Breast epithelium (tissue), 4 donors: ENCODE data around the gene IGFBP1. TPM values are rescaled to one million over a fixed set of nuclear protein-coding genes. Genes with fewer than 3 reads are reported as not detected.
A peak's percentile ranks its signal among the peaks of the same experiment; 100 is the strongest.

Experiments used
- DNase-seq, 2 donors: peaks; one replicate each; pipeline ENCODE4 v3.0.0-alpha.2; 2019; ENCODE audit warnings: low spot score in 2 of 2
- H3K27ac ChIP-seq, 2 donors: fragments of 200-600 bp; sonication (generic) in 1 of 2; one replicate each; pipeline ENCODE4 v1.5.1; 2016 to 2019; ENCODE audit warnings: mild to moderate bottlenecking in 1 of 2
- H3K27me3 ChIP-seq, 2 donors: fragments of 200-600 bp; sonication (generic) in 1 of 2; one replicate each; pipeline versions ENCODE4 v1.5.1 to v1.6.0; 2017 to 2019; ENCODE audit warnings: control low read depth in 1 of 2, mild to moderate bottlenecking in 1 of 2
- H3K36me3 ChIP-seq: fragments of 200-600 bp; one replicate; pipeline ENCODE4 v1.5.1; 2019
- H3K4me1 ChIP-seq, 2 donors: fragments of 200-600 bp; sonication (generic); one replicate each; pipeline ENCODE4 v1.5.1; 2016 to 2019; ENCODE audit warnings: control low read depth in 1 of 2
- H3K4me3 ChIP-seq, 3 donors: fragments of 200-600 bp; sonication (generic); 1 replicate in 2 of 3; 2 replicates in 1 of 3; pipeline ENCODE4 v1.5.1; 2016 to 2019; ENCODE audit warnings: mild to moderate bottlenecking in 3 of 3, moderate library complexity in 2 of 3
- H3K9me3 ChIP-seq, 2 donors: fragments of 200-600 bp; sonication (generic) in 1 of 2; one replicate each; pipeline ENCODE4 v1.5.1; 2016 to 2019; ENCODE audit warnings: control low read depth in 1 of 2
- POLR2A ChIP-seq: fragments of 450-650 bp; IDR thresholded peaks from one replicate; pipeline ENCODE4 v1.6.1; 2016; ENCODE audit warnings: antibody characterized with exemption, mild to moderate bottlenecking, moderate library complexity
- POLR2AphosphoS5 ChIP-seq, 3 donors: sonication (generic); formaldehyde crosslinking; IDR thresholded peaks; one replicate each; pipeline ENCODE4 v1.6.1; 2017; ENCODE audit warnings: antibody characterized with exemption in 3 of 3
- intact Hi-C: fragments of 100-400 bp; cut with DNase I; formaldehyde crosslinking; loops from one replicate; pipeline ENCODE4 v1.15.1; 2023; ENCODE audit warnings: low total_unique reads
- total RNA-seq, 3 donors: library from RNA; depleted of rRNA; stranded (reverse); fragments of >200 nt; gene quantifications; one replicate each; pipeline ENCODE4 v1.1.0, GENCODE V29; 2016
- TF ChIP-seq, protein P1 (sequence below), 3 donors: fragments of 450-650 bp; IDR thresholded peaks; one replicate each; pipeline ENCODE4 v1.5.1; 2016 to 2017; ENCODE audit warnings: antibody characterized with exemption in 3 of 3, mild to moderate bottlenecking in 3 of 3, moderate library complexity in 3 of 3

IGFBP1 gene
- total RNA-seq, 3 donors from 2014 or later, result 0.98 to 1.3 TPM; not detected in 1

DNA sequence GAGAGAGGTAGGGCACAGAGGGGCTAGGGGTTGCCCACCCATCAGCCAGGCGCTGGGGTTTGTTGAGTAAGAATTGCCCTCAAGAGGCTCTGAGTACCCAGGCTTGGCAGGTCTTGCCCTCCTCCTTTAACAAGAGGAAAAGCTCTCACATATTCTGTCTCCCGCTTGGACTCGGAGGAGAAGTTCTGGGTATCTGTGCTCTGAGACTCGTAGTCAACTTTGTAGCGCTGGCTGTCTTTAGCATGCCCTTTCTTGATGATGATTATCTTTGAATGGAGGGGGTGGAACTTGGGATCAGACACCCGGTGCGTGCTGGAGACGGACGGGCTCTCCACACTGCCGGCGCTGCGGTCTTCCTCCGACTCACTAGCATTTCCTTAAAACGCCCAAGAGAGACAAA is 28.8 kb downstream of the IGFBP1 start:
- peaks cover 0 to 7% of the 10 kb centered on the region in 2 donors for H3K4me1 ChIP-seq
- TF ChIP-seq, protein P1, sequence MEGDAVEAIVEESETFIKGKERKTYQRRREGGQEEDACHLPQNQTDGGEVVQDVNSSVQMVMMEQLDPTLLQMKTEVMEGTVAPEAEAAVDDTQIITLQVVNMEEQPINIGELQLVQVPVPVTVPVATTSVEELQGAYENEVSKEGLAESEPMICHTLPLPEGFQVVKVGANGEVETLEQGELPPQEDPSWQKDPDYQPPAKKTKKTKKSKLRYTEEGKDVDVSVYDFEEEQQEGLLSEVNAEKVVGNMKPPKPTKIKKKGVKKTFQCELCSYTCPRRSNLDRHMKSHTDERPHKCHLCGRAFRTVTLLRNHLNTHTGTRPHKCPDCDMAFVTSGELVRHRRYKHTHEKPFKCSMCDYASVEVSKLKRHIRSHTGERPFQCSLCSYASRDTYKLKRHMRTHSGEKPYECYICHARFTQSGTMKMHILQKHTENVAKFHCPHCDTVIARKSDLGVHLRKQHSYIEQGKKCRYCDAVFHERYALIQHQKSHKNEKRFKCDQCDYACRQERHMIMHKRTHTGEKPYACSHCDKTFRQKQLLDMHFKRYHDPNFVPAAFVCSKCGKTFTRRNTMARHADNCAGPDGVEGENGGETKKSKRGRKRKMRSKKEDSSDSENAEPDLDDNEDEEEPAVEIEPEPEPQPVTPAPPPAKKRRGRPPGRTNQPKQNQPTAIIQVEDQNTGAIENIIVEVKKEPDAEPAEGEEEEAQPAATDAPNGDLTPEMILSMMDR (IDR thresholded peaks at IDR 0.05), result no peak
- TF ChIP-seq POLR2A (no peak), POLR2AphosphoS5 (IDR thresholded peaks at IDR 0.05) (no peak)
- intact Hi-C loops, result no loop called here
- H3K9me3 ChIP-seq, result no peaks in the 10 kb centered on the region
- H3K36me3 ChIP-seq, result no peaks in the 10 kb centered on the region
- no peak overlapping the region for H3K4me3 ChIP-seq
- no peak for DNase-seq
- no peak overlapping the region for H3K27ac ChIP-seq
- H3K27me3 ChIP-seq, result no peaks in the 10 kb centered on the region

DNA sequence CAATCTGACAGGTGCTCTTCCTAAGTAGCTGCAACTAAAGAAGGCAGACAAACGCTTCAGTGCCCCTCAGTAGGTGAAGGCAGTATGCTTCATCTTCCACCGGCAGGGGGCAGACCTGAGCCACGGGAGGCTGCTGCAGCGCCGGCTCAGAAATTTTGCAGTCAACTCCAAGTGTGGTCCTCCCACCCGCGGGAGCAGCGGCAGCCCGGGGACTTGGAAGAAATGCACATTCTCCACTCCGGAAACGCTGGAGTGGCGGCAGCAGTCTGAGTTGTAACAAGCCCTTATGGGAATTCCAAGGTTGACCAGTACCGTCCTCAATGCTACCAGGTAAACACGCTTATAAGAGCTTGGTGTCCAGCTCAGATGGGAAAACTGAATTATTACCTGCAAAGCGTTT is 29.4 kb downstream of the IGFBP1 start:
- no peaks in the 10 kb centered on the region for H3K9me3 ChIP-seq
- intact Hi-C loops, result no loop called here
- H3K4me1 ChIP-seq, result peaks cover 0 to 7% of the 10 kb centered on the region in 2 donors
- TF ChIP-seq, protein P1 (IDR thresholded peaks at IDR 0.05), result peak; percentile 78 to 90 (median 86)
- TF ChIP-seq POLR2AphosphoS5 (IDR thresholded peaks at IDR 0.05), result no peak
- TF ChIP-seq POLR2A, result no peak
- no peak overlapping the region for H3K27ac ChIP-seq
- peak; percentile 46 to 81 for DNase-seq
- no peaks in the 10 kb centered on the region for H3K36me3 ChIP-seq
- H3K27me3 ChIP-seq, result no peaks in the 10 kb centered on the region
- H3K4me3 ChIP-seq, result peak overlapping the region; percentile 17 to 62 (median 37)

DNA sequence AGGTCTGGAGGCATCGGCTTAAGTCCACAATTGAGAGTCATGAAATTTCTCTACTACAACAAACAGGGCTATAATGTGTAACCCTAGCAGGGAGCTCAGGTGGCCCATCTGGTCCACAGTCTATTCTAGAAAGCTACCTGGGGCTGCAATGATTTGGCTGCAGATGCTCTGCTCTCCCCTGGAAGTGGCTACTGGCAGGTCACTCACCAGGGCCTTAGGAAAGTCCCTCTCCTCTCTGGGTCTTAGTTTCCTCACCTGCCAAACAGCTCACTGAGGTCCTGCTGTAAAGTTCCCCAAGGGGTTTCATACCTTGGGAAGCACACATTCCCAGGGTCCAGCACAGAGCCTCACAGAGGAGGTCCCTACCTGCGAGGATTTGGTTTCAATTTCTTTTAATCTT is 30.3 kb downstream of the IGFBP1 start:
- Histone ChIP-seq H3K27me3 (no peaks in the 10 kb centered on the region), H3K27ac (no peak overlapping the region), H3K9me3 (no peaks in the 10 kb centered on the region), H3K36me3 (no peaks in the 10 kb centered on the region), H3K4me1 (peaks cover 0 to 7% of the 10 kb centered on the region in 2 donors), H3K4me3 (peak overlapping the region; percentile 0 to 62 (median 17))
- no peak for TF ChIP-seq POLR2AphosphoS5 (IDR thresholded peaks at IDR 0.05)
- TF ChIP-seq, protein P1 (IDR thresholded peaks at IDR 0.05), result no peak
- TF ChIP-seq POLR2A, result no peak
- DNase-seq, result no peak
- intact Hi-C loops, result no loop called here

DNA sequence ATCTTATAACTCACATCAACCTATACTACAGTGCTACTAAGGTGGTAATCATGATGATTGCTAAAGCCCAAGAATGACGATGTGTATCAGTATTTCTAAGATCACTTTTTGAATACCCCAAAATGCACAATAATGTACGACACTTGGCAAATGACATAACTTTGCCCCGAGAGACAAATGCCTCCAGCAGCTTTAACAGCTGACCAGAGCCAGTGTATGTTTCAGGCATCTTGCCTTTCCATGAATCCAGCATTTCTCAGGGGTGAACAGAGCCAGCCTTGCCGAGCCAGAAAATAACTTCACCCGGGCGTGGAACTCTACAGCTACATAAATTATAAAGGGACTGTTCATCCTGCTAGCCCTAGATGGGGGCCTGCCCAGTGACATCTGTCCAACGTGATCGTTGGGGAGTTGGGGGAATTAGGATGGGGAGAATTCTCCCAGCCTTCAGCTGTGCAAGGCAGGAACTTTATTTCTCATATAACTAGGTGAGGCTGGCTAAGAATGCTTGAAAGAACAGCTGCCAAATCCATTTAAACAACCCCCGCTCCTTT is 31.0 kb downstream of the IGFBP1 start:
- TF ChIP-seq, protein P1 (IDR thresholded peaks at IDR 0.05), result no peak
- TF ChIP-seq POLR2A (no peak), POLR2AphosphoS5 (IDR thresholded peaks at IDR 0.05) (no peak)
- Histone ChIP-seq H3K4me3 (peak overlapping the region; percentile 61 to 72 (median 62)), H3K4me1 (peaks cover 0 to 7% of the 10 kb centered on the region in 2 donors), H3K36me3 (no peaks in the 10 kb centered on the region), H3K9me3 (no peaks in the 10 kb centered on the region), H3K27me3 (no peaks in the 10 kb centered on the region), H3K27ac (no peak overlapping the region)
- no peak for DNase-seq
- intact Hi-C loops, result no loop called here

DNA sequence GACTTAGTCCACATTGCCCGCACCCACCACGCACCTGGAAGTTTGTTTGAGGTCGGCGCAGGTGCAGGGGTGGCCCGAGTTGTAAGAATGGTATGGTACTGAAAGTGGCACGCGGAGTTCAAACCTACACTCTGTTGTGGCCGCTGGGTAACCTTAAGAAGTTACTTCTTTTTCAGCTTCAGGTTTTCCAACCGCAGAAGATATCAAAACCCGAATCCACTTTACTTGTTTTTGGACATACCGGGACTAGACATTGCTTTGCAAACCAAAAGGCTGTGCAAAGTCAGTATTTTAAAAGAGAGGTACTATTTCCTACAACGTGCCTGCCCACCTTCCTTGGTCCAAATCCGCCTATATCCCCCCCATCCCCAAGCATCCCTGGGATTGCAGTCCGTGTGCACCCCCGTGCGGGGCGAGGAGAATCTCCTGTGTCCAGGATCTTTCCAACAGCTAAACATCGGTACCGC is 31.7 kb downstream of the IGFBP1 start:
- intact Hi-C loops, result loop anchor here (5.0 kb wide), 1 partner anchor 1262 kb away; no protein-coding TSS in a partner anchor
- peaks cover 0 to 7% of the 10 kb centered on the region in 2 donors for H3K4me1 ChIP-seq
- DNase-seq, result no peak
- no peaks in the 10 kb centered on the region for H3K36me3 ChIP-seq
- TF ChIP-seq POLR2AphosphoS5 (IDR thresholded peaks at IDR 0.05) (no peak), POLR2A (no peak)
- TF ChIP-seq, protein P1 (IDR thresholded peaks at IDR 0.05), result no peak
- H3K27me3 ChIP-seq, result no peaks in the 10 kb centered on the region
- H3K9me3 ChIP-seq, result no peaks in the 10 kb centered on the region
- peak overlapping the region; percentile 61 to 72 (median 62) for H3K4me3 ChIP-seq
- no peak overlapping the region for H3K27ac ChIP-seq
